GM18502 (cell line): Measurements from ENCODE around the gene RAP1GAP.

Experiments used
- ATAC-seq: cut with Tn5 transposase; IDR thresholded peaks from one replicate; pipeline ENCODE4 v1.9.1; 2021; ENCODE audit warnings: mild to moderate bottlenecking; ENCODE audit not compliant: unreplicated experiment, poor library complexity

The RAP1GAP gene

GRCh38 chr1:21663248-21663950 is 5.8 kb downstream of the RAP1GAP start:
- ATAC-seq = no peak

GRCh38 chr1:21662426-21663247 is 6.5 kb downstream of the RAP1GAP start:
- no peak for ATAC-seq

GRCh38 chr1:21661886-21662285 is 7.3 kb downstream of the RAP1GAP start:
- ATAC-seq = no peak

GRCh38 chr1:21659924-21660326 is 9.2 kb downstream of the RAP1GAP start:
- ATAC-seq = no peak

GRCh38 chr1:21659099-21659923 is 9.8 kb downstream of the RAP1GAP start:
- ATAC-seq = no peak

- ATAC-seq = no peak
Observed at GRCh38 chr1:21657456-21658190, 11.5 kb downstream of the RAP1GAP start.

- no peak for ATAC-seq
Observed at GRCh38 chr1:21655748-21656147, 13.4 kb downstream of the RAP1GAP start.

GRCh38 chr1:21655259-21655658 is 13.9 kb downstream of the RAP1GAP start:
- no peak for ATAC-seq

GRCh38 chr1:21654209-21654608 is 14.9 kb downstream of the RAP1GAP start:
- ATAC-seq = no peak

- no peak for ATAC-seq
Observed at GRCh38 chr1:21653744-21654100, 15.4 kb downstream of the RAP1GAP start.

GRCh38 chr1:21652937-21653743 is 16.0 kb downstream of the RAP1GAP start:
- no peak for ATAC-seq

GRCh38 chr1:21652101-21652936 is 16.8 kb downstream of the RAP1GAP start:
- no peak for ATAC-seq

- no peak for ATAC-seq
Observed at GRCh38 chr1:21651214-21652042, 17.7 kb downstream of the RAP1GAP start.

GRCh38 chr1:21650400-21650799 is 18.8 kb downstream of the RAP1GAP start:
- ATAC-seq = no peak

GRCh38 chr1:21649315-21649714 is 19.8 kb downstream of the RAP1GAP start:
- ATAC-seq = no peak

- no peak for ATAC-seq
Observed at GRCh38 chr1:21648791-21649190, 20.4 kb downstream of the RAP1GAP start.

GRCh38 chr1:21648352-21648730 is 20.8 kb downstream of the RAP1GAP start:
- no peak for ATAC-seq
